Measurements from ENCODE around the gene LTV1. TPM values are rescaled to one million over a fixed set of nuclear protein-coding genes. Genes with fewer than 3 reads are reported as not detected.

Gene LTV1
- polyA plus RNA-seq, 1 donor from 2014 or later = 35.5 TPM

- no peaks in the 10 kb centered on the region for H4K20me1 ChIP-seq (ENCODE audit: insufficient read depth)
- H3K9ac ChIP-seq (ENCODE audit: low read length) = no peak overlapping the region
- H3K9me3 ChIP-seq (ENCODE audit: low read length) = peaks cover 4% of the 10 kb centered on the region
Measured at GRCh38 chr6:143880412-143880811, 37.3 kb downstream of the LTV1 start.

GRCh38 chr6:143882401-143882930 lies 39.3 kb downstream of the LTV1 start:
- TF ChIP-seq POLR2AphosphoS5 (IDR thresholded peaks at IDR 0.05) = no peak
- Histone ChIP-seq H2AFZ (ENCODE audit: low read depth, low read length) (no peak overlapping the region), H3K36me3 (ENCODE audit: insufficient read depth, low read length) (no peaks in the 10 kb centered on the region), H3K9me3 (ENCODE audit: low read length) (peaks cover 4% of the 10 kb centered on the region), H3K4me2 (ENCODE audit: low read length) (no peak overlapping the region), H3K4me3 (ENCODE audit: low read length) (no peak overlapping the region), H4K20me1 (ENCODE audit: insufficient read depth) (no peaks in the 10 kb centered on the region), H3K27ac (ENCODE audit: low read length) (no peak overlapping the region), H3K9me2 (ENCODE audit: insufficient read depth, low read length) (no peaks in the 10 kb centered on the region), H3F3A (ENCODE audit: insufficient read depth, low read length, poor library complexity, severe bottlenecking) (no peaks in the 10 kb centered on the region), H3K79me2 (replicated peaks; ENCODE audit: insufficient read depth, low read length) (no peaks in the 10 kb centered on the region), H3K27me3 (ENCODE audit: insufficient read depth, low read depth, low read length) (no peaks in the 10 kb centered on the region), H3K9ac (ENCODE audit: low read length) (no peak overlapping the region)

More at GRCh38 chr6:143880412-143880811, 37.3 kb downstream of the LTV1 start:
- no peak overlapping the region for H3K4me2 ChIP-seq (ENCODE audit: low read length)
- H3K27me3 ChIP-seq (ENCODE audit: insufficient read depth, low read depth, low read length) = no peaks in the 10 kb centered on the region
- no peak overlapping the region for H3K4me3 ChIP-seq (ENCODE audit: low read length)
- H3K36me3 ChIP-seq (ENCODE audit: insufficient read depth, low read length) = no peaks in the 10 kb centered on the region
- no peaks in the 10 kb centered on the region for H3K9me2 ChIP-seq (ENCODE audit: insufficient read depth, low read length)
- no peak overlapping the region for H2AFZ ChIP-seq (ENCODE audit: low read depth, low read length)
- TF ChIP-seq CTCF (IDR thresholded peaks at IDR 0.05; ENCODE audit: poor library complexity, severe bottlenecking) = no peak
- TF ChIP-seq EZH2 (IDR thresholded peaks at IDR 0.05; ENCODE audit: borderline replicate concordance, insufficient read depth, low read length, poor library complexity, severe bottlenecking) = no peak
- TF ChIP-seq TAF1 (IDR thresholded peaks at IDR 0.05; ENCODE audit: low read depth) = no peak
- no peak for TF ChIP-seq POLR2AphosphoS5 (IDR thresholded peaks at IDR 0.05)
- no peak for TF ChIP-seq RAD21 (conservative IDR thresholded peaks at IDR 0.05)
- no peak for TF ChIP-seq SMC3 (conservative IDR thresholded peaks at IDR 0.05; ENCODE audit: poor library complexity)
- TF ChIP-seq MXI1 (conservative IDR thresholded peaks at IDR 0.05; ENCODE audit: poor library complexity, severe bottlenecking) = no peak
- TF ChIP-seq EP300 (conservative IDR thresholded peaks at IDR 0.05; ENCODE audit: poor library complexity, severe bottlenecking) = no peak
- no peak for TF ChIP-seq REST (IDR thresholded peaks at IDR 0.05; ENCODE audit: borderline replicate concordance)
- no peaks in the 10 kb centered on the region for H3K79me2 ChIP-seq (replicated peaks; ENCODE audit: insufficient read depth, low read length)
- no peaks in the 10 kb centered on the region for H3F3A ChIP-seq (ENCODE audit: insufficient read depth, low read length, poor library complexity, severe bottlenecking)
- H3K27ac ChIP-seq (ENCODE audit: low read length) = no peak overlapping the region

All from neural cell (in vitro differentiated cells).